KOPT-K1 (cell line): ENCODE data around the gene CRLF3.
"Not testable (repeated sequence)": the region's sequence is repeated elsewhere in the genome, so short reads cannot be mapped to it uniquely, and the experiment has no call there.

ENCODE experiments used
- H3K27ac ChIP-seq: fragments of 200-600 bp; sonication (generic); 2 replicates; pipeline ENCODE4 v1.5.1; 2016; ENCODE audit warnings: antibody characterized with exemption, mild to moderate bottlenecking, low read depth, low read length; ENCODE audit not compliant: poor library complexity, severe bottlenecking
- H3K36me3 ChIP-seq: fragments of 200-600 bp; sonication (generic); 2 replicates; pipeline ENCODE4 v1.5.1; 2017; ENCODE audit warnings: antibody characterized with exemption, mild to moderate bottlenecking, low read length, moderate library complexity; ENCODE audit not compliant: insufficient read depth
- H3K9me3 ChIP-seq: fragments of 200-600 bp; sonication (generic); 2 replicates; pipeline ENCODE4 v1.5.1; 2017; ENCODE audit warnings: antibody characterized with exemption, low read length, mild to moderate bottlenecking; ENCODE audit not compliant: insufficient read depth, poor library complexity, severe bottlenecking

Gene CRLF3

GRCh38 chr17:30794372-30794771 is 30.1 kb downstream of the CRLF3 start:
- Histone ChIP-seq H3K36me3 (peaks cover 93% of the 10 kb centered on the region), H3K27ac (no peak overlapping the region), H3K9me3 (no peaks in the 10 kb centered on the region)

- Histone ChIP-seq H3K36me3 (peaks cover 100% of the 10 kb centered on the region), H3K27ac (no peak overlapping the region), H3K9me3 (no peaks in the 10 kb centered on the region)
Measured at GRCh38 chr17:30793282-30793977, 31.1 kb downstream of the CRLF3 start.

GRCh38 chr17:30790279-30790678 is 34.2 kb downstream of the CRLF3 start:
- no peak overlapping the region for H3K27ac ChIP-seq
- H3K36me3 ChIP-seq, result peaks cover 100% of the 10 kb centered on the region

DNA sequence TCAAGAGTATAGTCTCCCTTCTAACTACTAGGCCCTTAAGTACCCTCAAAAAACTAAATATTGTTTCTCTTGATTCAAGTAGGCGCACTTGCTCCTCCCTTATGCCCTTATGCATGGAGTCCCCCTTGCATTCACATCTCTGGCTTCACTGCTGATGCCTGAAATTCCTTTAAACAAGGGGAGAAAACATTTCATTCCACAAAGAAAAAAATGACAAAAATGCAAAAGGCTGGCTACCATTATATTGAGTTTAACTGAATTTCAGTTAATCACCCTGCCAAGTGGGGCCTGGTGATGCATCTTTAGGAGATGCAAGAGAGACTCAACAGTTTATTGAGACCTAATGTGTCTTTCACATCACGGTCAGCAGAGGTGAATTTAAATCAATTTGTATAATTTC is 35.6 kb downstream of the CRLF3 start:
- H3K36me3 ChIP-seq, result peaks cover 100% of the 10 kb centered on the region
- no peaks in the 10 kb centered on the region for H3K9me3 ChIP-seq
- no peak overlapping the region for H3K27ac ChIP-seq

More at GRCh38 chr17:30790279-30790678, 34.2 kb downstream of the CRLF3 start:
- H3K9me3 ChIP-seq, result no peaks in the 10 kb centered on the region

DNA sequence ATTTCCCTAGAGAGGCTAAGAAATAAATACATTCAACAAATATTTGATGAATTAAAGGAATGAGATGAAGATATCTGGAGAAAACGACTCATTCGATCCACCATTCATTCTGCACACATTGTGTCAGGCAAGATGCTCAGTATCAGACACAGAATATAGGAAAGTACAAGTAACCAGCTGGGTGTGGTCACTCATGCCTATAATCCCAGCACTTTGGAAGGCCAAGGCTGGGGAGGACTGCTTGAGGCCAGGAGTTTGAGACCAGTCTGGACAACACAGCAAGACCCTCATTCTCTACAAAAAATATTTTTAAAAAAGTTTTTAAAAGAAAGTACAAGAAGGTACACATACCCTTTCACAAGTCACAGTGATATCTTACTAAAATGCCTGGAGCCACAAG is 42.3 kb downstream of the CRLF3 start:
- no peak overlapping the region for H3K27ac ChIP-seq
- H3K36me3 ChIP-seq, result peaks cover 86% of the 10 kb centered on the region
- H3K9me3 ChIP-seq, result no peaks in the 10 kb centered on the region

DNA sequence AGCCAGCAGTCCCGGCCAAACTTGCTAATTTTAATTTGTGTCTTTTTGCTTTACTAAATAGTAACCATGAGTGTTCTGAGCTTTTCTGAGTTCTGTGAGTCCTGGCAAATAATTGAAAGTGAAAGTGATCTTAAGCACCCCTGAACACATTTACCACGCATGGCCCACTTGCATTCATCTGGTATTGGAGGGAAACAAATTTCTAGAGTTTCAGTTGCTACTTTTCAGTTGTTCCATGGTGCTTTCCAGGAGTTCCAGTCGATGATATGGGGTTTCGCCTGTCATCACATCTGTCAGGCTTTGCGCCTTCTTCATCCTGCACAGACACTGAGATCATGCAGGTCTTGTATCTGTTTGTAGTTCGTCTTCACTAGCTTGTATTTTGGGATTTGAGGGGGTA is 44.1 kb downstream of the CRLF3 start:
- Histone ChIP-seq H3K36me3 (peaks cover 84% of the 10 kb centered on the region), H3K27ac (peak overlapping the region; percentile 68), H3K9me3 (no peaks in the 10 kb centered on the region)

GRCh38 chr17:30768771-30769170 is 55.7 kb downstream of the CRLF3 start:
- H3K36me3 ChIP-seq, result peaks cover 79% of the 10 kb centered on the region
- H3K27ac ChIP-seq, H3K9me3 ChIP-seq: not testable (repeated sequence)

DNA sequence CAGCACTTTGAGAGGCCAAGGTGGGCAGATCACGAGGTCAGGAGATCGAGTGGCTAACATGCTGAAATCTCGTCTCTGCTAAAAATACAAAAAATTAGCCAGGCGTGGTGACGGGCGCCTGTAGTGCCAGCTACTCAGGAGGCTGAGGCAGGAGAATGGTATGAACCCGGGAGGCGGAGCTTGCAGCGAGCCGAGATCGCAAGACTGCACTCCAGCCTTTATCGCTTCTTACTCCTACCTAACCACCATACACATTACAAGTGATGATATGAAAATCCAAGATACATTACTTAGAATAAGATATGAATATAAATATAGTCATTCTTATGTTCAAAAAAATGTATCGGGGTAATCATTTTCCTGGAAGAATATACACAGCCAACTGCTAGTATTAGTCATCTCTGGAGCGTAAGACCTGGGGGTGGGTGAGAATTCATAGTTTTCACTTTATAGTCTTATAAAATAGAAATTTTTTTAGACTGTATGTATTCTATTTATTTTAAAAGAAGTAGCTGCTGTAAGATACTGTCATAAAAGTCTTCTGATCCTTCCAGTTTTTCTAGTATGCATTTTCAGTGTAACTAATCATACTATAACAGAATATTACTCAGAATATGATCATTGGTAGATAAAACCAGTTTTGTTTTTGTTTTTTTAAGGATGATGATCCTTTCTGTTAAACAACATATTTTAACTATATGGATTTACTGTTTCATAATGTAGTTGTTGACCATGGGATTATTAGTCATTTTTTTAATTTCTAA is 56.7 kb downstream of the CRLF3 start:
- not testable (repeated sequence) for H3K9me3 ChIP-seq, H3K27ac ChIP-seq
- H3K36me3 ChIP-seq, result peaks cover 78% of the 10 kb centered on the region

DNA sequence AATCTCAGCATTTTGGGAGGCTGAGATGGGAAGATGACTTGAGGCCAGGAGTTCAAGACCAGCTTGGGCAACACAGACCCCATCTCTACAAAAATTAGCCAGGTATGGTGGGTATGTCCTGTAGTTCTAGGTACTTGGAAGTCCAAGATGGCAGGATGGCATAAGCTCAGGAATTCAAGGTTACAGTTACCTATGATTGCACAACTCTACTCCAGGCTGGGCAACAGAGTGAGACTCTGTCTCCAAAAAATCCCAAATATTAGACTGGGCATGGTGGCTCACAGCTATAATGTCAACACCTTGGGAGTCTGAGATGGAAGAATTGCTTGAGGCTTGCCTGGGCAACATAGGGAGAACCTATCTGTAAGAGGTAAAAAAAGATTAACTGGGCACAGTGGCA is 63.4 kb downstream of the CRLF3 start:
- Histone ChIP-seq H3K27ac (no peak overlapping the region), H3K9me3 (no peaks in the 10 kb centered on the region), H3K36me3 (peaks cover 86% of the 10 kb centered on the region)

DNA sequence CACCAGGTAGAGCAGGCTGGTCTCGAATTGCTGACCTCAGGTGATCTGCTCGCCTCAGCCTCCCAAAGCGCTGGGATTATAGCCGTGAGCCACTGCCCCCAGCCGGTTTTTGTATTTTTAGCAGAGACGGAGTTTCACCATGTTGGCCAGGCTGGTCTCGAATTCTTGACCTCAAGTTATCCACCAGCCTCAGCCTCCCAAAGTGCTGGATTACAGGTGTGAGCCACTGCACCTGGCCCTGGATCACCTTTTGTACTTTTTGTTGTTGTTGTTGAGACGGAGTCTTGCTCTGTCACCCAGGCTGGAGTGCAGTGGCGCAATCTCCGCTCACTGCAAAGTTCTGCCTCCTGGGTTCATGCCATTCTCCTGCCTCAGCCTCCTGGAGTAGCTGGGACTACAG is 71.2 kb downstream of the CRLF3 start:
- H3K27ac ChIP-seq, H3K9me3 ChIP-seq: not testable (repeated sequence)
- peaks cover 85% of the 10 kb centered on the region for H3K36me3 ChIP-seq

DNA sequence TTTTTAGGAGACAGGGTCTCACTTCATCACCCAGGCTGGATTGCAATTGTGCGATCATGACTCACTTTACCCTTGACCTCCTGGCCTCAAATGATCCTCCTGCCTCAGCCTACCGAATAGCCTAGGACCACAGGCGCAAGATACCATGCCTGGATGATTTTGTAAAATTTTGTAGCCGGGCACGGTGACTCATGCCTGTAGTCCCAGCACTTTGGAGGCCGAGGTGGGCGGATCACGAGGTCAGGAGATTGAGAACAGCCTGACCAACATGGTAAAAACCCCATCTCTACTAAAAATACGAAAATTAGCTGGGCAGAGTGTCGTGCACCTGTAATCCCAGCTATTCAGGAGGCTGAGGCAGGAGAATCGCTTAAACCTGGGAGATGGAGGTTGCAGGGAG is 73.5 kb downstream of the CRLF3 start:
- H3K9me3 ChIP-seq, H3K27ac ChIP-seq: not testable (repeated sequence)
- peaks cover 82% of the 10 kb centered on the region for H3K36me3 ChIP-seq

- H3K27ac ChIP-seq, H3K9me3 ChIP-seq: not testable (repeated sequence)
- H3K36me3 ChIP-seq, result peaks cover 84% of the 10 kb centered on the region
Measured at GRCh38 chr17:30747621-30748020, 76.9 kb downstream of the CRLF3 start.

- H3K27ac ChIP-seq, H3K9me3 ChIP-seq: not testable (repeated sequence)
- H3K36me3 ChIP-seq, result peaks cover 79% of the 10 kb centered on the region
Measured at GRCh38 chr17:30742669-30743068, 81.8 kb downstream of the CRLF3 start.

- not testable (repeated sequence) for H3K27ac ChIP-seq, H3K9me3 ChIP-seq
- peaks cover 67% of the 10 kb centered on the region for H3K36me3 ChIP-seq
Measured at GRCh38 chr17:30736371-30736770, 88.1 kb downstream of the CRLF3 start.

GRCh38 chr17:30735644-30736043 is 88.8 kb downstream of the CRLF3 start:
- H3K27ac ChIP-seq, H3K9me3 ChIP-seq: not testable (repeated sequence)
- H3K36me3 ChIP-seq, result peaks cover 59% of the 10 kb centered on the region

DNA sequence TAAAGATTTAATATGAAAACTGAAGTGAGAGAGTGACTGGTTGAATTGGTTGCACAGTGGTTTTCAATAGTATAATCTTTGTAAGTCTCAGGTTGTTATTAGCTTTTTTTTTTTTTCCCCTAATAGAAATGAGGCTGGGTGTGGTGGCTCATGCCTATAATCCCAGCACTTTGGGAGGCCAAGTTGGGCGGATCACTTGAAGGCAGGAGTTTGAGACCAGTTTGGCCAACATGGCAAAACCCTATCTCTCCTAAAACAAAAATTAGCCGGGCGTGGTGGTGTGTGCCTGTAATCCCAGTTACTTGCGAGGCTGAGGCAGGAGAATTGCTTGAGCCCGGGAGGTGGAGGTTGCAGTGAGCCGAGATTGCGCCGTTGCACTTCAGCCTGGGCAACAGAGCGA is 89.3 kb downstream of the CRLF3 start:
- not testable (repeated sequence) for H3K9me3 ChIP-seq, H3K27ac ChIP-seq
- H3K36me3 ChIP-seq, result peaks cover 55% of the 10 kb centered on the region
